Suppressor macrophage treated with lipopolysaccharide for 1 hour (primary cell): ENCODE results near the gene INSL4.

ENCODE experiments used
- DNase-seq, 3 donors: peaks; one replicate each; pipeline ENCODE4 v3.0.0-alpha.2; 2020 to 2022

The INSL4 gene

DNA sequence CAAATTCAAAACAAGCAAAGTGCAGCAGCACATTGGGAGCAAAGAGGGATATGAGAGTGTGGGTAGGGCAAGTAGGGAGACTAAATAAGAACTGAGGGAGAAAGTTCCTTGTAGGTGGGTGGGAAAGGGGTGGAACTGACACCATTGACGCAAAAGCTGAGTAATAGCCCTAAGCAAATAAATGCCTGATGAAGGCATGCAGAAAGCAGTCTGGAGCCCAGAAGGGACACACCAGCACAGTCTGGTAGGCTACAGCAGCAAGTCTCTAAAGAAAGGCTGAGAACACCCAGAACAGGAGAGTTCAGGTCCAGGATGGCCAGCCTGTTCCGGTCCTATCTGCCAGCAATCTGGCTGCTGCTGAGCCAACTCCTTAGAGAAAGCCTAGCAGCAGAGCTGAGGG lies at the start of gene INSL4:
INSL4 (plus strand) TSS at position 208 of the 400 bp plus-strand sequence; CDS start at position 313, 105 bp downstream.
- DNase-seq = no peak

DNA sequence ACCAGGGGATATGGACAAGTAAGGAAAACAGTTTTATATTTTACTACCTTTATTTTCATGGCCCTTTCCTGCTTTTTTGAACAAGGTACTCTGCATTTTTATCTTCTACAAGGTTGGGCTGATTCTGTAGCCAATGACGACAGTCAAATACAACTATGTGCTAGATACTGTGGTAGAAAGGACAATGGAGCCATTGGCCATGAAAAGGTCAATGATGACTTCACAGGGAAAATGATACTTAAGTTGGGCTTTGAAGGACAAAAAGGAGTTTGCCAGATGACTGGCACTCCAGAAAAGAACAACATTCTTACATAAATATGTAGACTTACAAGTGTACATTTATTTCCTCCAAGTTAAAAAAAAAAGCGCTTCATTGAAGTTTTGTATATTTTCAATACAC lies 46.4 kb upstream of the INSL4 start:
- no peak for DNase-seq

DNA sequence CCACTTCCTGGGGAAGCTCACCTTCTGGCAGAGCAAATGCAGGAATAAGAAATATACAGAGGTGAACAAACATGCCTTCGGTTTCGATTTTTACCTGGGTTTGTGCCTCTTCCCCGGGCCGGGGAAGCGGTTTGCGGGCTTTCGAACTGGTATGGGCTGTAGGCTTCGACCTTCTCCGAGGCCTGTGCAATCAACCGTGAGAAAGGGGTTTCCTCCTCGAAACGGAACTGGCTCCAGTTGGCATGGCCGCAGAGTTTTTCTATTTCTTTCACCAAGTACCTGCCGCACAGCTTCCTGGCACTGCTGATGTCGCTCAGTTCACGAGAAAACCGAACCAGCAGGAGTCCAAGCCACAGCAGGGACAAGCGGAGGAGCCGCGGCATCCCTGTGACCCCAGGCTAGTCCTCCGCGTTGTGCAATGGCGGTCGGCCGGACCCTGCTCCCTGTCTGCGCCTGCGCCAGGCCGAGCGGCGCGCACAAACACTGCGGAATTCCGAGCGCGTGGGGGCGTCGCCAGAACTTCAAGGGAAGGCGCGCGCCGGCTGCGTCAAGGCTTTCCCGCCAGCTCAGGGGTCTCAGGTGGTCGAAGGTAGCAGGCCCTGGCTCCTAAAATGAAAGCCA lies 45.9 kb upstream of the INSL4 start, which contains the start of gene INSL6:
INSL6 (minus strand) TSS at position 420 of the 621 bp plus-strand sequence; CDS start at position 383, 37 bp downstream.
- DNase-seq = no peak

DNA sequence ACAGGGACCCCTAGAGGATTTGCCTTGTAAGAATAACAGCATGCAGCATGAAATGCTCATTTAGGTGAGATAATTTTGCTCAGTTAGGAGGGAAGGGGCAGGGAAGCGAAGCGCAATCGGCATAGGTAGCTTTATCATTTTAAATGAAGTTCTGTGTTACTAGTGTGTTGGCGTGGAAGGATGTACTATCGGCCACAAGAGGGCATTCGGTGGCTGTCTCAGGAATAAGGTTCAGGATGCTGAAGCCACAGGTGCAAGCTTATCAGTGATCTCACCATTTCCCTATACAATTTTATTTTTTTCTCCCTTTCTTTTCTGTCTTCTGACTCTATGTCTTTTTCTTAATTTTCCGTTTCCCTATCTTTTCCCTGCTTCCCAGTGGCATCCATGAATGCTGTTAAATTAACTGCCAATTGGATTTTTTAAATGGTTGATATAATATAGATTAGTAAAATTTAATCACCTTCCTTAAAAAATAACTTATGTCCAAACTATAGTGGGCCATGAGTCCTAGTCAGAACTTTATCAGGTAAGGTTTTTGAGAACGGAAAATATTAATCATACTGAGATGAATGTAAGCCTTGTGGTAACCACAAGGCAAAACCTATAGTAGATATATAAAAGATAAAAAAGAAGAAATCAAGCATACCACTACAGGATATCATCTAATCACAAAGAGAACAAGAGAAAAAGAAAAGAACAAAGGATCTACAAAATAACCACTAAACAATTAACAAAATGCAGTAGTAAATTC lies 44.6 kb upstream of the INSL4 start:
- DNase-seq = peak; percentile 49 to 62 (median 60)

DNA sequence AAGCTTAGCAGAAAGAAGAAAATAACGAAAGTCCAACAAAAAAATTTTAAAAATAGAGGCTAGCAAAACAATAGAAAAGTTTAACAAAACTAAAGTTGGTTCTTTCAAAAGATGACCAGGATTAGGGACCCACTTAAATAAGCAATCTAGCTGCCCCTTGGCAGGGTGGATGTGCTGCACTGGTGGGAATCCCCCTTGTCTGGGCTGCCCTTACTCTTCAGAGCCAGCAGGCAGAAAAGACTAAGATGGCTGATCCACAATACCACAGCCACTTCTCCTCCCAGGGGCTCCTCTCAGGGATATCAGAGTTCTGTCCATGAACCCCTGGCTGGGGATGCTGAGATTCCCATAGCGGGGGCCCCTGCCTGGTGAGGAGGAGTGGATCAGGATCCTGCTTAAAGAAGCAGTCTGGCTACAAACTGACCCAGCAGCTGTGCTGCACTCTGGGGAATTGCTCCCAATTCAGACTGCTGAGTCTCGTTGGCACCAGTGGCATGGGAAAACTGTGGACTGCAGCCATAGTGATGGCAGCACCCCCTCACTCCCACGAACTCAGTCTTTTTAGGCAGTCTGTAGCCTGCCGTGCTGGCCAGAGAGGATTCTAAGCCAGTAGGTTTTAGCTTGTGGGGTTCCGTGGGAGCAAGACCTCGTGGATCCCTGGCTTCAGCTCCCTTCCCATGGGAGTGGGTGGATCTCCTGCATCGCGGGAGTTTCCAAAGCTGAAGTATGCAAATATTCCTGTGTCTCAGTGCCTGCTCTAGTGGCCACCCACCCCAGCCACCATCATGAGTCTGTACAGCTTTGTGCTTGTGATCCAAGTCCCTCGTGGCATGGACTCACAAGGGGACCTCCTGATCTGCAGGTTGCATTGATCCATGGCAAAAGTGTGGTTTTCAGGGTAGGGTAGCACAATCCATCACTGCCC lies 42.9 kb upstream of the INSL4 start:
- peak; percentile 5 to 25 (median 22) for DNase-seq

DNA sequence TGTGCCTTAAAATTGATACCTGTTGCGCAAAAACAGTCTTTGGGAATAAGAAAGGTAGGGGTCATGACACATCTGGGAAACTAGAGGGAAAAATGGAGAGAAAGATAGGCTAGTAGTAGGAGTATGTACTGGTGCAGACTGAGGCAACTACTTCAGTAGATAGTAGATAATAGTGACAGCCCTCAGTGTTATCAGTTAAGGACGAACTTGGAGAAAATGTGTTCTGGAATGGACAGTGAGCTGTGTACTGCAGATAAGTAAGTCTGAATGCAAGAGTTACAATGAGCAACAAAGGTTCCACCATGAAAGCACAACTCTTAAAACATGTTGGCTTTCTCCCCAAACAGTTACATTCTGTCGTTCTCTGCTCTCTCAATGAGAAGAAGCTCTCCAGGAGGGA lies 39.2 kb upstream of the INSL4 start:
- no peak for DNase-seq

DNA sequence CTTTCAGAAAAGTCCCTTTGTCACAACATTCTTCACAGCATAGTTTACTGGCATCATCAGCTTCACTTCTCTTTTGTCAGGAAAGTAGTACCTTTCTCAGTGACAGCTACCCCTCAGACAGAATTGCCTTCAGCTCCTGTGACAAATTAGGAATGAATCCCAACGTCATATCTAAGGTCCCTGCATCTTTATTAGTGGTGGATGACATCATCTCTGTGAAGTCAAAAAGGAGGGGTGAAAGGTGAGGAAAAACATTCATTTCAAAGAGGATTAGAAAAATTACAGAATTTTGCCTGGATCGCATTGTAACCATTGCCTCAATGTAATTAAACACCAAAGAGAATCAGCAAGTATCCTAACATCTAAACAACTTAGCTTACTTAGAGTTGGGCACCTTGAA lies 37.9 kb upstream of the INSL4 start:
- DNase-seq = no peak

DNA sequence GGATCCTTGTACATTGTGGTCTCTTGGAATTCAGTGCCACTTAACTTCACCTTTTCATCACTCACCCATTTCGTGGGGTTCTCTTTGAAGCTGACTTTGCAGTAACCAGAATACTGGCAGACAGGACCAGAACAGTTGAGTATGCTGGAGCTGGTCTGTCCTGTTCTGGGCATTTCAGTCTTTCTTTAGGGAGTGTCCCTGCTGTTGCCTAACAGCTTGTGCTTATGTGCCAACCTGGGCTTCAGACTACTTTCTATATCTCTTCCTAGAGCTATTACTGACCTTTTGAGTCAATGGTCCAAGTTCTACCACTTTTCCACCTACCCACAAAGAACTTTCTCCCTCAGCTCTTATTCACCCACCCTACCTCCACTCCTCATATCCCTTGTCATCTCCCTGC lies 35.8 kb upstream of the INSL4 start:
- DNase-seq = peak in 2 of 3 donors; percentile 2 to 4

DNA sequence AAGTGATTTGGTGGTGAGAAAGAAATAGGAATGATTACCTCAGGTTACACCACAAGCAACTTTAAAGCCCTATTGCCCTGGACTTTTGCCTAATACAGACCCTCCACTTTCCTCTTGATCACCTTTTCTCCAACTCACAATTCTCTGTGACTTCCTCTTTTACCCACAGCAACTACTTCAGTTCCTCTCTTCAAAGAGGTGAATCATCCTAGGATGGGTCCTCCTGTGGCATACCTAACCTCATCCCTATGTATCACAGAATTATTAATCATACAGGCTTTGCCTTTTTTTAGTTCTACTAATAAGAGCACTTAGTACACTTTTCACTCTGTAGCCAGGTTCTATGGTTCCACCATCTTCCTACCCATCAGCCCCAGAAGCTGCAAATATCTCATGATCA lies 26.1 kb upstream of the INSL4 start:
- no peak for DNase-seq

DNA sequence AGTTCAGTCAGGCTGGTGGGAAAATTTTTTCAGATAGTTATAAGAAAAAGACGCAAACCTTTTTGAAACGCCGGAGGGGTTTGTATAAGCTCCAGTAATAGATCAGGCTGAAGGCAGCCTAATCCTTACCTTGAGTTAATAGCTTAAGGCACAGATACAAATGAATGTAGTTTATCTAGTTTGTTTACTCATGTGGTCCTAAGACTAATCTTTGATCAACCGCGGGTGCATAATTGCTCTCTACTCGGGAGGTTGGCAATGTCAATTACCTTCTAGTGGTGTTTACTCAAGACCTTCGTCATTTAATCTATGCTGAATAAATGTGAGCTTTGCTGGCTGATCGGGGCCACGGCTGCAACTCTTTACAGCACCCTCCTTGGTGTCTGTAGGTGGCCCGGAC lies 665 bp upstream of the INSL4 start:
- DNase-seq = no peak

DNA sequence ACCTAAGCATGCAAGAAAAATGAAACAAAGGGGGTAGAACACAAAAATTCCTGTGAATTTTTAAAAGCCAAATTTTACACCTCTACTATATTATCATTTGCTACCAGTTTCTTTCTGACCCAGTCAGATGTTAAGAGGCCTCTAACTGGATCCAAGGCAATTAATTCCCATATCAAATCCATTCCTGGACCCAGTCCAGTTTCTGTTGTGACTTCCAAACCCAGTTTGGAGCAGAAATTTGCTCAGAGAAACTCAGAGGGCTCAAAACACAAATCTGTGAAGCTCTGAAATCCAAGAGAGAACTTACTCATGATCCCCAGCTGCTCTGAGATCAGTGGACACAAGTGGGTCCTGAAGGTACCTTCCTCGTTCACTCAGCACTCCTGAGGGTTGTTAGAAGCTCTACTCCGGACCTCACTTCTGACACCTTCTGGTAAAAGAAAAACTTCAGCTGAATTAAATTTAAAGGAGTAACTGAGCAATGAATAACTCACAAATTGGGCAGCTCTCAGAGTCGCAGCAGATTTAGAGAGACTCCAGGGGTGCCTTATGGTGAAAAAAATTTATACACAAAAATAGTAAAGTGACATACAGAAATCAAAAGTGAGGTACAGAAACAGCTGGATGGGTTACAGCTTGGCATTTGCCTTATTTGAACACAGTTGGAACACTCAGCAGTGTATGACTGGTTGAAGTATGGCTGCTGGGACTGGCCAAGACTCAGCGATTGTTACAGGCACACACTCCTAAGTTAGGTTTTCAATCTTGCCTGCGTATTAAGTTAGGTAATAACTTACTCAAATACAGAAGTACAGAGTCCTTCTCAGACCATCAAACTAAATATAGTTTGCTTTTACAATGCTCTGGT lies 32.4 kb downstream of the INSL4 start:
- no peak for DNase-seq

DNA sequence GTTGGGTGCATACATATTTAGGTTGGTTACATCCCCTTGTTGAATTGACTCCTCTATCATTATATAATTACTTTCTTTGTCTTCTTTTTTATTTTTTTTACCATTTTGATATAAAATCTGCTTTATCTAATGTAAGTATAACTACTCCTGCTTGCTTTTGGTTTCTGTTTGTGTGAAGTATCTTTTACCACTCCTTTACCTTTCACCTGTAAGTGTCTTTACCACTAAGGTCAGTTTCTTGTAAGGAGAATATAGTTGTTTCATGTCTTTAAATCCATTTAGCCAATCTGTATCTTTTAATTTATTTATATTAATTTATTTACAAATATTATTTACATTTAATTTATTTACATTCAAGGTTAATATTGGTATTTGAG lies 33.0 kb downstream of the INSL4 start:
- DNase-seq = no peak

DNA sequence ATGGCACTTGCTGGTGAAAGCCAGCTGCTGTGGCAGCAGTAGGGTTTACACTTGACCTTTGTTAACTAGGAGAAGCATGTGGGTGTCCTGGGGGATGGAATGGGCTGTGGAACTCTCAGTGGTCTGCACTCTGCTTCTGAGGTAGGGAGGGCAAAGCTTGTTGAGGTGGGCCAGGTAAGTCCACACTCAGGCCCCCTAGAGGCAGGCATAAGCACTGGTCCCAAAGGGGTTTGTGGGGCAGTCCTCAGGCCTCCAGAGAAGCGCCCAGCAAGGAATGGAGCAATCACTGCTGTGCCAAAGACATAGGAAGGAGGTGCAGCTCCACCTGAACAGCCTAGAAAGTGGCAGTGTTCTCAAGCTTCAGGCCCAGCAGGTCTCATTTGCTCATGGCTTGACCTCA lies 34.7 kb downstream of the INSL4 start:
- no peak for DNase-seq

DNA sequence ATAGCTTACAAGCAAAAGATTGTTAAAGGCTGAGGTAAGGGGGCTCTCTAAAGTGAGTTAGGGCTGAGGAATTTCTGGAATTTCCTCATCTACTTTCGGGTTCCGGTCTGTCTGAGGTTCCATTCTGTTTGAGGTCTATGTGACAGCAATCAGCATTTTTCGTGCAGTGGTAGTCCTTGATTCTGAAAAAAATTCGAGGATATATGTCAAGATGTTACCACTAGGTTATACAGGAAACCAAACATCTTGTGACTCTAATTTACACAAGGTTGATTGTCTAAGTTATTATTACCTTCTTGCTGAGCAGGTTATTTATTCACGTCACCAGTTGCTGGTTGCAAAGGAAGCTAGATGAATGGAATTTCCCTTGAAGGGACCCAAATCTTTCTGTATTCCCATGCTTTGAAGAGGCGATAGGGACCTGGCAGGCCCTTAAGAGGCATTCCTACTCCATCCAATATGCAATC lies 38.1 kb downstream of the INSL4 start:
- no peak for DNase-seq

DNA sequence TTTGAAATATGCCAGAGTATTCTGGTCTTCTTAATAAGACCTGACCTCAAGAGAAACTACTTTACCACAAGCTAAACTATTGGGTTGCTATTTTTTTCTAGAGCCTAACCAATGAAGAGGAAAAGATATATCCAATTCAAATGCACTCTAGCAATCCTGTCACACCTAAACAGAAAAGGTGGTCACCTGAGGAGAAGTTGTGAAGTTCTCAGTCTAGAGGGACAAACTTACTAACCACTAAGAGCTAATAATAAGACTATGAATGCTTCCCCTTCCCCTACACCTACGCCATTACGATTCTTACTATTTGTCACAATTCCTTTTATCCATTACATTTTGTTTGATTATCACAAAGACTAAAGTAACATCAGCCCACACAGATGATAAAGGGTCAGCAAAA lies 43.6 kb downstream of the INSL4 start:
- no peak for DNase-seq

DNA sequence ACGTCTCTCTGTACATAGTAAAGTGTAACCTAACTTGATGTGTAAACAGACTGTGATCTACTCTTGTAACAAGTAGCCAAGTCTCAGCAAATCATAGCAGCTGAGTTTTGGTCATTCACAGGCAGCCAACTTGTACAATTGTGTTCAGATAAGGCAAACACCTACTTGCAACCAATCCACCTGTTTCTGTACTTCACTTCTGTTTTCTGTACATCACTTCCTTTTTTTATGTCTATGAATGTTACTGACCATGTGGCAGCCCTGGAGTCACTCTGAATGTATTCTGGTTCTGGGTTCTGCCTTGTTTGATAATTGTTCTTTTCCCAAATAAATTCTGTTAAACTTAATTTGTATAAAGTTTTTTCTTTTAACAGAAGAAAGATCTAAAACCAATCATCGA lies 47.3 kb downstream of the INSL4 start:
- no peak for DNase-seq
